Activated T-helper 1 cell treated with Interleukin-2 at 50 U/mL for 16 hours (primary cell): ENCODE data around the gene MSL3B.
"Not testable (repeated sequence)": the region's sequence is repeated elsewhere in the genome, so short reads cannot be mapped to it uniquely, and the experiment has no call there.

Experiments
- DNase-seq: peaks from one replicate; pipeline ENCODE4 v3.0.0-alpha.2; 2020; ENCODE audit warnings: low read depth

The MSL3B gene

GRCh38 chr2:233867993-233868532, at the start of gene MSL3B:
MSL3B (minus strand) TSS chr2:233868386.
- peak; percentile 53 for DNase-seq

- no peak for DNase-seq
Observed at GRCh38 chr2:233917116-233917515, 48.9 kb upstream of the MSL3B start, which contains the start of gene TRPM8. TRPM8 (plus strand) TSS chr2:233917373; CDS start chr2:233926538, 9,165 bp downstream.

GRCh38 chr2:233915128-233915527, 46.9 kb upstream of the MSL3B start:
- no peak for DNase-seq

GRCh38 chr2:233912691-233913423, 44.7 kb upstream of the MSL3B start:
- no peak for DNase-seq

- no peak for DNase-seq
Observed at GRCh38 chr2:233907627-233908026, 39.4 kb upstream of the MSL3B start.

GRCh38 chr2:233905945-233906344, 37.8 kb upstream of the MSL3B start:
- no peak for DNase-seq

GRCh38 chr2:233901884-233902283, 33.7 kb upstream of the MSL3B start:
- DNase-seq: no peak

GRCh38 chr2:233901367-233901766, 33.2 kb upstream of the MSL3B start:
- DNase-seq: no peak

GRCh38 chr2:233896253-233896652, 28.1 kb upstream of the MSL3B start:
- DNase-seq: not testable (repeated sequence)

GRCh38 chr2:233892793-233893192, 24.6 kb upstream of the MSL3B start:
- no peak for DNase-seq

GRCh38 chr2:233882353-233882752, 14.2 kb upstream of the MSL3B start:
- DNase-seq: no peak

- not testable (repeated sequence) for DNase-seq
Observed at GRCh38 chr2:233872125-233872524, 3.9 kb upstream of the MSL3B start.

- no peak for DNase-seq
Observed at GRCh38 chr2:233871432-233871831, 3.2 kb upstream of the MSL3B start.

- DNase-seq: no peak
Observed at GRCh38 chr2:233866479-233866878, 1.7 kb downstream of the MSL3B start.

- DNase-seq: no peak
Observed at GRCh38 chr2:233865838-233866237, 2.3 kb downstream of the MSL3B start.

- DNase-seq: no peak
Observed at GRCh38 chr2:233862261-233862768, 5.9 kb downstream of the MSL3B start.

GRCh38 chr2:233858331-233858730, 9.9 kb downstream of the MSL3B start:
- no peak for DNase-seq

- peak; percentile 34 for DNase-seq
Observed at GRCh38 chr2:233857511-233858141, 10.6 kb downstream of the MSL3B start.

GRCh38 chr2:233856184-233856583, 12.0 kb downstream of the MSL3B start:
- no peak for DNase-seq

- no peak for DNase-seq
Observed at GRCh38 chr2:233855345-233855744, 12.8 kb downstream of the MSL3B start.

GRCh38 chr2:233854241-233854981, 13.8 kb downstream of the MSL3B start, which contains the start of gene HJURP:
HJURP (minus strand) TSS chr2:233854535; CDS start chr2:233854500, 35 bp downstream.
- peak; percentile 81 for DNase-seq

GRCh38 chr2:233853883-233854240, 14.3 kb downstream of the MSL3B start:
- no peak for DNase-seq
